Measurements from ENCODE around the gene TRIP11.

- TF ChIP-seq CTCF (IDR thresholded peaks at IDR 0.05) (no peak), EZH2phosphoT487 (IDR thresholded peaks at IDR 0.05) (no peak)
Measured at GRCh38 chr14:92021523-92021922, 18.3 kb downstream of the TRIP11 start.
